HepG2 (cell line): ENCODE measurements around the gene HSF2BP. TPM values are rescaled to one million over a fixed set of nuclear protein-coding genes. Genes with fewer than 3 reads are reported as not detected.

ENCODE experiments used
- BRCA1 ChIP-seq: sonication (generic); formaldehyde crosslinking; IDR thresholded peaks from 2 replicates; pipeline ENCODE4 v1.4.0; 2020; ENCODE audit warnings: missing genetic modification reagents
- BRD4 ChIP-seq: sonication (generic); formaldehyde crosslinking; IDR thresholded peaks from 2 replicates; pipeline ENCODE4 v1.4.0; 2020; ENCODE audit warnings: missing genetic modification reagents
- CCAR2 ChIP-seq: fragments of 200-400 bp; formaldehyde crosslinking; optimal IDR thresholded peaks from 2 replicates; pipeline ENCODE3; 2018; ENCODE audit warnings: low read depth, mild to moderate bottlenecking, low read length, moderate library complexity
- FLYWCH1 ChIP-seq: sonication (generic); formaldehyde crosslinking; IDR thresholded peaks from 2 replicates; pipeline ENCODE4 v1.8.1; 2023; ENCODE audit warnings: mild to moderate bottlenecking, missing genetic modification reagents
- HIVEP1 ChIP-seq: sonication (generic); formaldehyde crosslinking; IDR thresholded peaks from 2 replicates; pipeline ENCODE4 v1.4.0; 2020; ENCODE audit warnings: mild to moderate bottlenecking, missing genetic modification reagents
- HOXA3 ChIP-seq: sonication (generic); formaldehyde crosslinking; IDR thresholded peaks from 2 replicates; pipeline ENCODE4 v1.5.0; 2020; ENCODE audit warnings: missing genetic modification reagents
- NFYC ChIP-seq: IDR thresholded peaks from 2 replicates; pipeline ENCODE4 v1.6.1; 2016; ENCODE audit warnings: missing genetic modification reagents, missing compliant biosample characterization
- SMC3 ChIP-seq: IDR thresholded peaks from 2 replicates; pipeline ENCODE4 v1.6.1; 2011; ENCODE audit warnings: low read length, improper control_type of control experiment
- SMYD3 ChIP-seq: sonication (generic); formaldehyde crosslinking; IDR thresholded peaks from 2 replicates; pipeline ENCODE4 v1.8.1; 2023; ENCODE audit warnings: mild to moderate bottlenecking, missing genetic modification reagents
- STAT6 ChIP-seq: sonication (generic); formaldehyde crosslinking; IDR thresholded peaks from 2 replicates; pipeline ENCODE4 v1.4.0; 2020; ENCODE audit warnings: missing genetic modification reagents, mild to moderate bottlenecking, borderline replicate concordance
- TBX3 ChIP-seq: fragments of 450-650 bp; IDR thresholded peaks from 2 replicates; pipeline ENCODE4 v1.6.1; 2017; ENCODE audit warnings: antibody characterized with exemption, mild to moderate bottlenecking, inconsistent platforms, borderline replicate concordance
- THAP11 ChIP-seq: IDR thresholded peaks from 2 replicates; pipeline ENCODE4 v1.6.1; 2016; ENCODE audit warnings: missing biosample characterization, missing genetic modification reagents
- ZHX2 ChIP-seq, 2 experiments: sonication (generic) in 1 of 2; formaldehyde crosslinking in 1 of 2; IDR thresholded peaks; 2 replicates each; pipeline versions ENCODE4 v1.6.1 to v1.9.0; 2014 to 2022; ENCODE audit warnings: antibody characterized with exemption in 1 of 2, borderline replicate concordance in 1 of 2, inconsistent platforms in 1 of 2, low read depth in 1 of 2, missing genetic modification reagents in 1 of 2
- ZNF138 ChIP-seq: sonication (generic); formaldehyde crosslinking; IDR thresholded peaks from 2 replicates; pipeline ENCODE4 v1.5.0; 2020; ENCODE audit warnings: mild to moderate bottlenecking, low read depth, missing genetic modification reagents
- ZNF280D ChIP-seq: sonication (generic); formaldehyde crosslinking; IDR thresholded peaks from 2 replicates; pipeline ENCODE4 v1.5.1; 2020; ENCODE audit warnings: mild to moderate bottlenecking, missing genetic modification reagents
- ZNF326 ChIP-seq: sonication (generic); formaldehyde crosslinking; IDR thresholded peaks from 2 replicates; pipeline ENCODE4 v1.4.0; 2020; ENCODE audit warnings: missing genetic modification reagents, borderline replicate concordance
- ZNF547 ChIP-seq: sonication (generic); formaldehyde crosslinking; IDR thresholded peaks from 2 replicates; pipeline ENCODE4 v1.5.1; 2020; ENCODE audit warnings: mild to moderate bottlenecking, missing genetic modification reagents
- ZNF839 ChIP-seq: sonication (generic); formaldehyde crosslinking; IDR thresholded peaks from 2 replicates; pipeline ENCODE4 v1.4.0; 2020; ENCODE audit warnings: missing genetic modification reagents, mild to moderate bottlenecking, borderline replicate concordance
- polyA plus RNA-seq, 8 experiments: library from polyadenylated mRNA; depleted of rRNA in 3 of 8; stranded (reverse) in 7 of 8; unstranded in 1 of 8; fragments of >200 nt; fragmentation: Illumina TruSeq in 4 of 8; extraction: Trizol in 4 of 8; gene quantifications; 2 replicates each; pipeline versions ENCODE4 v1.2.1 to v1.2.3, GENCODE V29; 2011 to 2016; ENCODE audit warnings: low read depth in 4 of 8, missing spikeins in 1 of 8, mixed read lengths in 1 of 8; ENCODE audit not compliant: insufficient read depth in 1 of 8
- total RNA-seq, 5 experiments: library from RNA; depleted of rRNA; stranded (reverse); fragments of >200 nt; fragmentation: Illumina TruSeq; extraction: Trizol; gene quantifications; 2 replicates each; pipeline ENCODE4 v1.2.3, GENCODE V29; 2016; ENCODE audit warnings: low read depth in 1 of 5

HSF2BP gene
- total and polyA plus RNA-seq, 2 of the 13 experiments (the other 11 are each of a cell fraction or from before 2014, with no cell fraction given): 0.67 to 2.2 TPM

- TF ChIP-seq ZNF280D (CRISPR knock-in tag) (peak; percentile 62; the same call in 1 of the 2 replicates), SMYD3 (CRISPR knock-in tag) (peak; percentile 36; the same call in 1 of the 2 replicates), HIVEP1 (CRISPR knock-in tag) (no peak), FLYWCH1 (CRISPR knock-in tag) (no peak), BRD4 (CRISPR knock-in tag) (no peak), ZNF138 (CRISPR knock-in tag) (no peak; the same call in 1 of the 2 replicates), NFYC (CRISPR knock-in tag) (peak; percentile 14; the same call in 1 of the 2 replicates), ZHX2 (IDR thresholded peaks at IDR 0.05; ENCODE audit: low read depth) (no peak), ZHX2 (CRISPR knock-in tag; IDR thresholded peaks at IDR 0.05; ENCODE audit: borderline replicate concordance) (no peak), ZNF839 (CRISPR knock-in tag) (no peak), TBX3 (no peak), SMC3 (0 out of 2 replicates have a peak, but pooled peaks have one; percentile 16), ZNF326 (CRISPR knock-in tag) (no peak), STAT6 (CRISPR knock-in tag) (peak; percentile 80), ZNF547 (no peak), CCAR2 (no peak), THAP11 (CRISPR knock-in tag) (peak; percentile 65; the same call in 1 of the 2 replicates), HOXA3 (peak; percentile 85), BRCA1 (no peak)
Observed at GRCh38 chr21:43585924-43586413, 73.3 kb downstream of the HSF2BP start (continued).
